OCI-M2 (cell line): Measurements from ENCODE around the gene COMT.

Source experiments
- DNase-seq: peaks from one replicate; lab custom pipeline; 2025; ENCODE audit not compliant: unreplicated experiment; lab: John Stamatoyannopoulos, UW

COMT gene

GRCh38 chr22:19981171-19981960 is 39.8 kb downstream of the COMT start:
- DNase-seq, result no peak

- no peak for DNase-seq
Observed at GRCh38 chr22:19981961-19982920, 40.7 kb downstream of the COMT start.

- DNase-seq, result no peak
Observed at GRCh38 chr22:19982991-19983578, 41.5 kb downstream of the COMT start.

- DNase-seq, result no peak
Observed at GRCh38 chr22:19983741-19984140, 42.2 kb downstream of the COMT start.

GRCh38 chr22:19984201-19984753 is 42.7 kb downstream of the COMT start:
- no peak for DNase-seq

GRCh38 chr22:19984851-19985811 is 43.6 kb downstream of the COMT start:
- no peak for DNase-seq

GRCh38 chr22:19986011-19986409 is 44.4 kb downstream of the COMT start:
- DNase-seq, result no peak

- no peak for DNase-seq
Observed at GRCh38 chr22:19986410-19987341, 45.1 kb downstream of the COMT start.

- no peak for DNase-seq
Observed at GRCh38 chr22:19987394-19988306, 46.1 kb downstream of the COMT start.

- no peak for DNase-seq
Observed at GRCh38 chr22:19988331-19988808, 46.8 kb downstream of the COMT start.

- no peak for DNase-seq
Observed at GRCh38 chr22:19988965-19989724, 47.6 kb downstream of the COMT start.

- no peak for DNase-seq
Observed at GRCh38 chr22:19989725-19990067, 48.1 kb downstream of the COMT start.

GRCh38 chr22:19990188-19990587 is 48.6 kb downstream of the COMT start:
- no peak for DNase-seq

- DNase-seq, result no peak
Observed at GRCh38 chr22:19990609-19991394, 49.2 kb downstream of the COMT start.

GRCh38 chr22:19991395-19991644 is 49.7 kb downstream of the COMT start:
- no peak for DNase-seq

GRCh38 chr22:19991645-19992451 is 50.3 kb downstream of the COMT start:
- no peak for DNase-seq
